Fibroblast of lung (primary cell): ENCODE data around the gene S100A8. TPM values are rescaled to one million over a fixed set of nuclear protein-coding genes. Genes with fewer than 3 reads are reported as not detected.

Experiments used
- DNase-seq, 2 donors: peaks; one replicate each; pipeline versions ENCODE4 v3.0.0 to v3.0.0-alpha.2; 2010; ENCODE audit warnings: low read depth in 2 of 2
- H2AFZ ChIP-seq: 2 replicates; pipeline ENCODE4 v1.5.1; 2012; ENCODE audit warnings: low read length, control low read depth, inconsistent platforms
- H3K27ac ChIP-seq: 2 replicates; pipeline ENCODE4 v1.5.1; 2011; ENCODE audit warnings: low read length, control low read depth; ENCODE audit not compliant: insufficient read depth
- H3K27me3 ChIP-seq: 2 replicates; pipeline ENCODE4 v1.5.1; 2011; ENCODE audit warnings: mild to moderate bottlenecking, low read length; ENCODE audit not compliant: control insufficient read depth, insufficient read depth
- H3K36me3 ChIP-seq: 2 replicates; pipeline ENCODE4 v1.5.1; 2011; ENCODE audit warnings: low read length; ENCODE audit not compliant: control insufficient read depth, insufficient read depth
- H3K4me1 ChIP-seq: 2 replicates; pipeline ENCODE4 v1.5.1; 2011; ENCODE audit warnings: low read length; ENCODE audit not compliant: control insufficient read depth, insufficient read depth; ENCODE audit errors: extremely low read depth
- H3K4me2 ChIP-seq: 2 replicates; pipeline ENCODE4 v1.5.1; 2011; ENCODE audit warnings: low read length, control low read depth; ENCODE audit not compliant: insufficient read depth; ENCODE audit errors: extremely low read depth
- H3K4me3 ChIP-seq, 4 experiments: fragments of 200-600 bp in 1 of 4; sonication (generic) in 1 of 4; replicated peaks in 1 of 4; 2 replicates each; pipeline ENCODE4 v1.5.1; 2011 to 2016; ENCODE audit warnings: low read length in 4 of 4, low read depth in 3 of 4, mild to moderate bottlenecking in 3 of 4, control low read depth in 2 of 4, inconsistent platforms in 1 of 4, mixed read lengths in 1 of 4; ENCODE audit not compliant: insufficient read depth in 1 of 4; ENCODE audit errors: control extremely low read depth in 1 of 4
- H3K79me2 ChIP-seq: 2 replicates; pipeline ENCODE4 v1.5.1; 2012; ENCODE audit warnings: mild to moderate bottlenecking, low read length, inconsistent platforms; ENCODE audit not compliant: control insufficient read depth, insufficient read depth
- H3K9ac ChIP-seq: 2 replicates; pipeline ENCODE4 v1.5.1; 2011; ENCODE audit warnings: mild to moderate bottlenecking, low read length, control low read depth; ENCODE audit not compliant: insufficient read depth
- H3K9me3 ChIP-seq: 2 replicates; pipeline ENCODE4 v1.5.1; 2012; ENCODE audit warnings: low read depth, low read length; ENCODE audit not compliant: control insufficient read depth, insufficient read depth
- H4K20me1 ChIP-seq: 2 replicates; pipeline ENCODE4 v1.5.1; 2011; ENCODE audit warnings: low read length; ENCODE audit not compliant: control insufficient read depth, insufficient read depth; ENCODE audit errors: extremely low read depth
- CTCF ChIP-seq, 2 donors: IDR thresholded peaks in 1 of 2; conservative IDR thresholded peaks in 1 of 2; 1 replicate in 1 of 2; 2 replicates in 1 of 2; pipeline ENCODE4 v1.5.1; 2011 to 2012; ENCODE audit warnings: low read length in 2 of 2, control low read depth in 1 of 2, inconsistent platforms in 1 of 2, low read depth in 1 of 2, mild to moderate bottlenecking in 1 of 2
- EZH2 ChIP-seq: IDR thresholded peaks from 2 replicates; pipeline ENCODE4 v1.5.1; 2012; ENCODE audit warnings: low read length, control low read depth, mild to moderate bottlenecking; ENCODE audit errors: missing control alignments
- polyA plus RNA-seq, 2 donors: library from polyadenylated mRNA; depleted of rRNA in 1 of 2; stranded (reverse) in 1 of 2; unstranded in 1 of 2; fragments of >200 nt; gene quantifications; 2 replicates each; pipeline ENCODE4 v1.2.1, GENCODE V29; 2011 to 2012; ENCODE audit warnings: missing spikeins in 1 of 2
- total RNA-seq: library from RNA; depleted of rRNA; stranded (reverse); fragments of >200 nt; gene quantifications from 2 replicates; pipeline ENCODE4 v1.2.1, GENCODE V29; 2014

The S100A8 gene
- total and polyA plus RNA-seq, 2 donors (not counting 1 experiment from before 2014, with no cell fraction given): not detected

GRCh38 chr1:153431928-153432327 lies 41.1 kb upstream of the S100A8 start:
- no peak overlapping the region for H3K4me2 ChIP-seq

GRCh38 chr1:153431427-153431826 lies 40.6 kb upstream of the S100A8 start:
- no peaks in the 10 kb centered on the region for H4K20me1 ChIP-seq
- H3K27me3 ChIP-seq: no peaks in the 10 kb centered on the region
- H3K27ac ChIP-seq: no peak overlapping the region
- H3K4me1 ChIP-seq: no peaks in the 10 kb centered on the region
- H2AFZ ChIP-seq: no peak overlapping the region
- H3K36me3 ChIP-seq: no peaks in the 10 kb centered on the region
- no peak overlapping the region for H3K4me2 ChIP-seq
- no peak overlapping the region for H3K9ac ChIP-seq
- no peak overlapping the region for H3K4me3 ChIP-seq
- H3K79me2 ChIP-seq: no peaks in the 10 kb centered on the region
- TF ChIP-seq CTCF (conservative IDR thresholded peaks at IDR 0.05 in 1 of 2, IDR thresholded peaks at IDR 0.05 in 1 of 2; ENCODE audit: low read depth in 1 of 2, low read length in 2 of 2) (no peak), EZH2 (no peak)
- DNase-seq: no peak
- no peaks in the 10 kb centered on the region for H3K9me3 ChIP-seq

More at GRCh38 chr1:153431928-153432327, 41.1 kb upstream of the S100A8 start:
- Histone ChIP-seq H3K4me1 (no peaks in the 10 kb centered on the region), H3K79me2 (no peaks in the 10 kb centered on the region), H3K9me3 (no peaks in the 10 kb centered on the region), H3K27ac (no peak overlapping the region), H3K27me3 (no peaks in the 10 kb centered on the region), H3K4me3 (no peak overlapping the region), H3K9ac (no peak overlapping the region), H2AFZ (no peak overlapping the region), H4K20me1 (no peaks in the 10 kb centered on the region), H3K36me3 (no peaks in the 10 kb centered on the region)
- no peak for TF ChIP-seq CTCF (conservative IDR thresholded peaks at IDR 0.05 in 1 of 2, IDR thresholded peaks at IDR 0.05 in 1 of 2; ENCODE audit: low read depth in 1 of 2, low read length in 2 of 2)
- no peak for TF ChIP-seq EZH2
- no peak for DNase-seq

GRCh38 chr1:153431002-153431401 lies 40.1 kb upstream of the S100A8 start:
- Histone ChIP-seq H3K9me3 (no peaks in the 10 kb centered on the region), H3K27ac (no peak overlapping the region), H3K4me3 (no peak overlapping the region), H3K36me3 (no peaks in the 10 kb centered on the region), H3K9ac (no peak overlapping the region), H3K27me3 (no peaks in the 10 kb centered on the region), H4K20me1 (no peaks in the 10 kb centered on the region), H3K79me2 (no peaks in the 10 kb centered on the region), H2AFZ (no peak overlapping the region), H3K4me2 (no peak overlapping the region), H3K4me1 (no peaks in the 10 kb centered on the region)
- TF ChIP-seq EZH2 (no peak), CTCF (conservative IDR thresholded peaks at IDR 0.05 in 1 of 2, IDR thresholded peaks at IDR 0.05 in 1 of 2; ENCODE audit: low read depth in 1 of 2, low read length in 2 of 2) (no peak)
- DNase-seq: no peak
